Measurements from ENCODE around the gene CLGN.
A peak's percentile ranks its signal among the peaks of the same experiment; 100 is the strongest.

CLGN gene

DNA sequence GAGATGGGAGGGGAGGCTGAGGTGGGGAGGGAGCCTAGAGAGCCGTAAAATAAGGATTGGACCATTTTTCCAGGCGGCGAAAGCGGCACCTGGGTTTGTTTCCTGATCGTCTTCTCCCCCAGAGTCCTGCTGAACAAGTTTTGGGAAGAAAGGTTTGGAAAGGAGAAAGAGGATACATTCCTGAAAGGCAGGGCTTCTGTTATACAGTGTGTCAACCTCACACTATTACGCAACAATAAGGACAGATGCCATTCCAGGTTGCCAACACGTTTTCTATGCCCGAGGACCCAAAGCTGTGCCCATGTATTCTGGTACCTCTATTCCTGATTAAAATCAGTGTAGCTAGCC is 53.3 kb downstream of the CLGN start:
- no peak for DNase-seq

DNA sequence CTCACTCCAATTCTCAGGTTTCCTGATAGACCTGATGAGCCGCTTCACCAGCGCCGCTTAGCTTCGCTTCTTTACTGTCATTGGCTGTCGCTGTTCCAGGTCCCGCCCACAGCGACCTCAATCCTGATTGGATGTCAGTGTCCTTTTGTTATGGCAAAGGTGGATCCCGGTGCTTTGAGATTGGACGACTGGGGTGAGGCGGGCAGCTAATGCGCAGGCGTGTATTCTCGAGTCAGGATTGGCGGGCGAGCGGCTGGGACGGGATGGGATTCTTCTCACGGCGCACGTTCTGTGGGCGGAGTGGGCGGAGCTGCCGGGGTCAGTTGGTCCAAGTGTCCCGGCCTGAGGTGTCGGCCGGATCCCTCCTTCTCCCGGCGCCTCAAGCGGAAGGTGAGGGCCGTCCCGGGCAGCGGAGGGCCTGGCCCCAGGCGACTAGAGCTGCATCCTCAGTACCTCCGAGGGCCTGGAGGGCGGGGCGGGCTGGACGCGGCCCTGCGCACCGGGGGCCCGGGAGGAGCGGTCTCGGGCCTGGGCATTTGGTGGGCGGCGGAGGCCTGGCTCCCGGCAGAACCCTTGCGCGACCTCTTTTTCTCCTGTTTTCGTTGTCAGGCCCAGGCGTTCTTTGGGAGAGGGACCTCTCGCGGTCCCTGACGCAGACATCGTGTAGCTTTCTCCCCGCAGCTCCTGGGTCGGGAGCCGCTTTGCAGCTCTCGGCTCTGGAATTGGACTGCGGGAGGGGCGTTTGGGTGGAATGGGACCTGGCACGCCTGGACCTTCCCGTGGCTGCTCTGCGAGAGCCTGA is 53.9 kb downstream of the CLGN start, which contains the start of gene SCOC:
SCOC (plus strand) TSS at position 319 of the 802 bp plus-strand sequence. CDS start 5,525 bp downstream, outside the sequence.
- DNase-seq: peak; percentile 98 to 100

DNA sequence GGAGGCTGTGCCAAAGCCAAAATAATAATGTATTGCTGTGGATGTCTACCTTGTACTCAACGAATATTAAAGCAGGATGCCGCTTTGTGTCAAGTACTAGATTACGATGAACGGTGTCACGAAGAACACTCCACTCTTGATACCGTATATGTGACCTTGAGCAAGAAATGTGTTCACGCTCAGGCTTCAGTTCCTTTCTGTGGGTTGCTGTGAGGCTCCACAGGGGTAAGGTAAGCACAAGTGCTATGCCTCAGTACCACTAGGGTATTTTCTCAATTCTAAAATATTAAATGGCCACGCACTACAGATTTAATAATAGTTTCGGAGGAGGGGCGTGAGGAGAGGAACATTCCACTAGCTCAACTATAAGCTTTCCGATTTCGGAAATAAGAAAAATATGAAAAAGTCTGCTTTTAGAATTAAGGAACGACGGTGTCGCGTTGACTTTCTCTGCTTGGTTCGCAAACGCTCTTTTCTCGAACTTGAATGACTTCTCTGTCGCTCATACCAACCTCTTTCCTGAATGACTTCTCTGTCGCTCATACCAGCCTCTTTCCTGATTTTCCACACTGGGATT is 54.6 kb downstream of the CLGN start:
- DNase-seq: no peak

DNA sequence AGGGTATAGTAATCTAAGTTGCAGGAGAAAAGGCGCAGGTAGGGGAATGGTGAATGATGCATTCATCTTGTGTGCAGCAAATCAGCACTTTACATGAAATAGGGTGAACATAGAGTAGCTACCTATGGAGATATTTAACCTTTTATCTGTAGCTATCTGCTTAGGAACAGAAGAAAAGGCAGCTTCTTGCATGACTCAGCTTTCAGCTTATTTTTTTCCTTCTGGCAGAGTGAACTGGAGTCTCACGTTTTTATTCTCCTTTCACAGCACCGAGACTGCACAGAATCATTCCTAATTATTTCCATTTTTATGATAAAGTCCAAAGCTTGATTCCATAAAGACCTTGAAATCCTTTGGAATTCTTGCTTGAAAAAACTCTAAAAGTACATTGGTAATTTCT is 58.8 kb downstream of the CLGN start:
- DNase-seq: no peak

DNA sequence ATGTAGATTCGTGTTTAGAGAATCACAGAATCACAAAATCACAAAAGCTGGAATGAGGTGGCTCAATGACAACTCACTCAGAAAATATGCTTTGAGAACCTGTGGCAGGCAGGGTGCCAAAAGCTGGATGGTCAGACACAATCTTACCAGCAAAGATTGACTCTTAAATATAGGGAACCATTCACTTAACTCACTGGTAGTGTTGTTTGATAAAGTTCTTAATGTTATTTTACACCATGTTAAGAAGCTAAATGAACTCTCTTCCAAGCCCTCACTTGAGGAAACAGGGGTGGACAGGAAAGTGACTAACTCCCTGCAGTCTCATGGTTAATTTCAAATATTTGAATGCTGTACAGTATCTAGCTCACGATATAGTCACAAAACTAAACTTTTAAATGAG is 59.7 kb downstream of the CLGN start:
- no peak for DNase-seq

DNA sequence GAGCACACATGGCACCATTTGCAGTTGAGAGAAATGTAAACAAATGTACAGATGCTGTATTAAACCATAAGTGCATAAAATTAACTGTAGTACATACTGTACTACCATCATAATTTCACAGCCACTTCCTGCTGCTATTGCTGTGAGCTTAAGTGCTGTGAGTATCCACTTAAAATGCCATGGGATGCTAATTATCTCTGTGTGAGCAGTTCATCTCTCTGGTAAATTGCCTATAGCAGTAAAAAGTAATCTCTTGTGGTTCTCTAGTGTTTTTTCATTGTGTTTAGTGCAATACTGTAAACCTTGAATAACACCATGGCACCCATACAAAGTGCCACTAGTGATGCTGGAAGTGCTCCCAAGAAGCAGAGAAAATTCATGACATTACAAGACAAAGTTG is 63.9 kb downstream of the CLGN start:
- DNase-seq: no peak

DNA sequence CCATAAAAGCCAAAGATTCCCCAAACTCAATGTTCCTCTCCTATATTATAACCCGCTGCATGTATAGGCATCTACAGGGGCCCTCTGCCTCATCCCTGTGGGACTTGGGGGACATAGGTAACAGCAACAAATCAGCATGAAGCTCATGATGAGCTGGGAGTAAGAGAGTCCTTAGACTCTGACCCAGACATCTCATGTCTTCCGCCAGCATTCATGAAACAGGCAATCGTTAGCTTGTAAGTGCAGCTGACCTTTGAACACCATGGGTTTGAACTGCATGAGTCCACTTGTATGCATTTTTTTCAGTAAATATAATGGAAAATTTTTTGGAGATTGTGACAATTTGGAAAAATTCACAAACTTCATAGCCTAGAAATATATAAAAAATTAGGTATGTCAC is 64.4 kb downstream of the CLGN start:
- DNase-seq: no peak

DNA sequence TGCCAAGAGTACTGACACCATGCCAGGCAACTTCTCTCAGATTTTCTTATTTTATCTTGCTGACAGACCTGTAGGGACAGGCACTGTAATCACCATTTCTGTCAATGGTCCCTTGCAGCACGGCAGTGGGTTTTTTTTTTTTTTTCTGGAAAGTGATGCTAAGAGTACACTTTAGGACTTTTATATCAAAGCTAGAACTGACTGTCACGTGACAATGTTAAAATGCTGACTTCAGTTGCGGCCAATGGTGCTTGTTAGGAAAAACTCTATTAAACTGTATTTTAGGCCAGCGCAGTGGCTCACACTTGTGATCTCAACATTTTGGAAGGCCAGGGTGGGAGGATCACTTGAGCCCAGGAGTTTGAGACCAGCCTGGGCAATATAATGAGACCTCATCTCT is 66.3 kb downstream of the CLGN start:
- no peak for DNase-seq

DNA sequence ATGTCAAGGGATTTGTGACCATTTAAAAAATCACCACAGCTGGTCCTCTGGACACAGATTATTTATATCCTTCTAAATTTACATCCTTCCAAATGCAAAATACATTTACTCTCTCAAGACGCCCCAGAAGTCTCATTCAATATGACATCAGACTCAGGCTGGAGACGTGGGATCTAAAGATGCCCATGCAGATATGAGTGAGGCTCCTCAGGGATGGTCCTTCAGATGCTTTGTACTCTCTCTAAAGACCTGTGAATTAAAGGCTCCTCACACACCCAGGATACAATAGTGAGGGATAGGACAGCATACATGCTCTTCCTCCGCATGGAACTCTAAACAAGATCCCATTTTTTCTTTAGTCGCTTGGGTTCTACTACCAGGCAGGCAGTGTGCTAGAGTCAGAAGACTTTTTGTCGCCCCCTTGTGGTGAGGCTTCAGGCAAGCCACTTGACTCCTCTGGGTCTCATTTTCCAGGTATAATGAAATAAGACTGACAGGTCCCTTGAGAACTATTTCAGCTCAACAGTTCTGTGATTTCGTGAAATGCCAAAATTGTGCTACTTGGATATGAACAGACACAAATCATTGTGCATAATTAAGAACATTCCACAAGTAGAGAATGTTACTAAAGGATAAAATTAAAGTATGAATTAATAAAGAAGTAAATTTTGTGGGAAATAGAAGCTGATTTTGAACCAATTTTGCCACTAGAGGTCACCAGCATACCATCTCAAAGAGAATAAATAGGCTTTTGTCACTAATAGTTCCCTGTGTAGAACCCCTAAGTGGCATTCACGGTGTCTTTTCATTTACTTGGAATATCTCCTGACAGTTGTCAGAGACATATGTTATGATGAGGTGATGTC is 67.7 kb downstream of the CLGN start:
- peak; percentile 55 to 70 for DNase-seq

DNA sequence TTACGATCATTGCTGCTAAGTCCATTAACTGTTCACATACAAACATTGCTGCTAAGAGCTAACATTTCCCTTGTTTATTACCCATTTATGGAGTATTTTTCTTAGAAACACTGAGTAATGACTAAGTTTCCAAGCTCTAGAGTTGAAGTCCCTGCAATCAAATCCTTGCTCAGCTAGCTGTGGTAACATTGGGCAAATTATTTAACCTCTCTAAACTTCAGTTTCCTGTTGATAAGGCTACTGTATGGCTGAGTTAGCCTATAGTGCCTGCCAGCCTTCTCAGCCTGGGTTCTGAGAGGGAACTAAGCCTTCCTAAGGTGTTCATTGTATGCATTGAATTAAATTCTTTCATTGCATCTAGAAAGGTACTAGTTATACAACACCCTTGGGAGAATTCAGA is 69.2 kb downstream of the CLGN start:
- DNase-seq: no peak

DNA sequence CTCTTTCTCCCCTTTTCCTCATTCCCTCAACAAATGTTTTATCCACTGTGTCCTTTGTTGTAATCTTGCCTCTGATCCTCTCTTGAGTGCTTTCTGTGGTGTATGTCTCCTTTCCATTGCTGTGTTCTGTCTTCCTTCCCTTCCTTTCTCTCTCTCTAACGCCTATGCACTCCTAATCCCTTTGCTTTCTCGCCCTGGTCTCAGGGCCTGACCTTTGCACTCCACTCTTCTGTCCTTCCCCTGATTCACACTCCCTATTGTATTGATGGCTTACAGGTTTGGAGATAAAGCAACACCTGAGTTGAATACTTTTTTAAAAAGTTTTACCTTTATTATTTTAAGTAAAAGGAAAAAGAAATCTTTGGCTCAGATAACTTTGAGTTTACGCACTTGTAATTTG is 69.6 kb downstream of the CLGN start:
- no peak for DNase-seq

DNA sequence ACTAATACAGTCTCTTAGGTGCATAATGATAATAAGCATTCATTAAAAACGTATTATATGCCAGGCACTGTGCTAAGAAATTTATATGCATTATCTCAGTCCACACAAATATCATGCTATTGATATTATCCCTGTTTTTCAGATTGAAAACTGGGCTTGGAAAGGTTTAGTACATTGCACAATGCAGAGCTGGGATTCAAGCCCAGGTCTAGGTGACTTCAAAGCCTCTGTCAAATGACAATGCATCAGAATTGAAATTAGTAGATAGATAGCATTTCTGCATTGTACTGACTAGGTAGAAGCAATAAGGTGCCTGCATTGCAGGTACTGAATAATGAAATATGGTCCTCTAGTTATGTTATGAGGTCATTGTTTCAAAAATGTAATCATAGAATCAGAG is 72.2 kb downstream of the CLGN start:
- DNase-seq: no peak

DNA sequence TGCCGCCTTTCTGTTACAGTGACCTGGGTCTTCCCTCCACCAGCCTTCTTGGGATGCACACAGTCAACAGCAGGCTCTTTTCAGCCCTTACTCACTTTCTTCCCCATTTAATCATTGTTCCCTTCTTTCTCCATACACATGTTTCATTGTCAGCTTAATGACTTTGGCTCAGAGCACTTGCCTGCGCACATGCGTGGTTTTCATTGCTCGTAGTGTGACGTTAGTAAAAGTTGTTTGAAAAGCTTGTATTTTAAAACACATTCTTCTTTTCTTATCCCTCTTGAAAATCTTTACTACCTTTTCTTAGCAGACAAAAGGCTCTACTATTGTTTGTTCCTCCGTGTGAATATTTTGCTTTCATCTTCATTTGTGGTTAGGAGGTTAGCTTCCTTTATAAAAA is 73.7 kb downstream of the CLGN start:
- DNase-seq: no peak

DNA sequence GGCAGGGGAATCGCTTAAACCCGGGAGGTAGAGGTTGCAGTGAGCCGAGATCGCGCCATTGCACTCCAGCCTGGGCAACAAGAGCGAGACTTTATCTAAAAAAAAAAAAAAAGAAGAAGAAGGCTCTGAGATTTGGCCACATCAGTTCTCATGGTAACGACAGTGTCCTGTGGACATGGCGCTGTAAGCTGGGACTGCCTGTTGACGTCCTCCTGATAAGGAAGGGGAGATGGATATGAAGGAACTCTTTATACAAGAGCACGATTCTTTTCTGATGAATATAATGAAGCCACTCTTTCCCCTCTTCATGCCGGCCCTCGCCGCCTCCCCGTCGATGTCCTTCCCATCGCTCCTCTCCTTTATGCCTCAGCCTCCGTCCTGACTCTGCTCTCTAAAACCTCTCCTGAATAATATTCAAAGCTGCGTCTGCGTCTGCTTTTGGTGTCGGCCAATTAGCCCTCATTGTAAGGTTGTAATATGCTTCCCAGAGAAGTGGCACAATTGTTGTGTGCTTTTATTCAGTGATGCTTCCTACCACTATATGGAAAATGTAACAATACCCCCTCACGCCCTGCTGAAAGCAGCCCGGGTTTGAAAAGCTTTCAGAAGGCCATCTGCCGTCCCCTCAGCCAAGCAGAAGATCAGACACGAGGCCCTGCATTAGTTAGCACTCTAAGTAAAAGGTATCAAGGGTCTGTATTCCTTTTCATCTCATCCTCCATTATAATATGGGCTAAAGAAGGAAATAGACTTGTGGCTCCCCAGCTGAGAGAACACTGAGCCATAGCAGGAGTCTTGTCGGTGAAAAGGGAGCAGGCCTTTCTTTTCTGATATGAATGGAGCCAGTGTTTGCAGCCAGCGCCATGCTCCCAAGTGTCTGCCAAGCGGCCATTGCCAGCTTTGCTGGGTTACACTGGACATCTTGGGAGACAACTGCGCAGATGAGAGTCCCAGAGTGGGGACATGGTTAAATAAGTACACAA is 76.1 kb downstream of the CLGN start:
- peak; percentile 18 to 39 for DNase-seq

DNA sequence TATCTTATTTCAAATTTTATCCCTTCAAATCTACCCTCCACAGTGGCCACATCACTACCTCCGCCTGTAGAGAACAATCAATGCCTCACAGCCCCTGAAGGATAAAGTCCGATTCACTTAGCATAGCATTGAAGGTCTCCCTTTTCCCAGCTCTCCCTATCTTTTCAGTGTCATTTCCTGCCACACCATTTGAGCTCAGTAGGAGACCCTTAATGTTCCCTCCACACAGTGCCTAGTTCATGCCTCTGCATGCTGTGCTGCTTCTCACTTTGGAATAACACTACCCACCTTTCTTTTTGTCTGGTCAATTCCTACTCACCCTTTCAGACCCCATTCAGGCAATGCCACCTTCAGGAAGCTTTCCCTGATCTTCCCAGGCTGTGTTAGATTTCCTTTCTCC is 77.6 kb downstream of the CLGN start:
- no peak for DNase-seq

DNA sequence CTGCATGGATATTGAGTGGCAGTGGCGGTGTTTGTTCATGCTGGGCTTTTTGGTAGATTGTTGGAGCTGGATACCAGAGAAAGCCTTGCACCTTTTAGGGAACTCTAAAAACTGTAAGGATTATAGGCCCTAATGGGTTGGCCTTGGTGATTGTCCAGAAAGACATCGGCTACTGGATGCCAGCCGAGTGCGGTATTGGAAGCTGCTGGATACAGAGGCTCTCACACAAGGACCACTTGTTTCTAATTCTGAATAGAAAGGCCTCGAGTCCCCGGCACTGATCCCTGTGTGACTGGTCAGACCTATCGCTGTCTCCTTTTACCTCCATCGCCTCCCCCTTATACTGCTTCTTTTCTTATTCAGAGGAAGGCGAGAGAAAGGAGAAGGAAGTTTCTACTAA is 81.3 kb downstream of the CLGN start:
- DNase-seq: peak; percentile 26 to 34

DNA sequence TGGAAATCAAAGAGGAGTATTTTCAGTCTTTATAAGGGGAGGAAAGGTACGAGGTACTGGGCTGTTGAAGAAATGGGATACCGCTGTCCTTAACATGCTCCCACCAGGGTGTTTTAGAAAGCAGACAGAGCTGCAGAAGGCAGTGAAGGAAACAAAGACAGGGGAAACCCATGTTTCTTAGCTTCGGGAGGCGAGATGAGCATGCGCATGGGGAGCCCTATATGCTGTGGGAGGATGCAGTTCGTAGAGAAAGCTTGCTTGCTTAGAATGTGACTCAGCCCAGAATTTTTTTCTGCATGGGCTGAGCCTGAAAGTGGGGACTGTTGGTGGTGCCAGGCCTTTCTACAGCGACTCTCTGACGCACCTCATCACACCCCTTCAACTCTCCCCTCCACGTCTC is 82.8 kb downstream of the CLGN start:
- DNase-seq: peak; percentile 7 to 21

DNA sequence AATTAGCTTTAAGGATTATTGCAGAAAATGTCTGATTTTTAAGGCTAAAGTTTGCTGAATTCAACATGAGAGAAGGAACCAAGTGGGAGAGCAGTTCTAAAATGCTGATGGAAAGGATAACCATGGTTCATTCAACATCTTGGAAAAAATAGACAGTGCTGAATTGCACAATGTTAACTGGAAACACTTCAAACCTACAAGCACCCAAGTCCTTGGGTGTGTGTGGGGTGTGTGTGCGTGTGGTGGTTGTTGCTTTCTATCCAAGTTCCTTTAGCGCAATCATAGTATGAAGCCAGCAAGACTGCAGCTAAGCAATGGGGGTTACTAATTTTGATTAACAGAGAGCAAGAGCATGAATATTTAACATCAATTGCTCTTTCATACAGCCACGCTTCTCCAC is 83.3 kb downstream of the CLGN start:
- DNase-seq: no peak

DNA sequence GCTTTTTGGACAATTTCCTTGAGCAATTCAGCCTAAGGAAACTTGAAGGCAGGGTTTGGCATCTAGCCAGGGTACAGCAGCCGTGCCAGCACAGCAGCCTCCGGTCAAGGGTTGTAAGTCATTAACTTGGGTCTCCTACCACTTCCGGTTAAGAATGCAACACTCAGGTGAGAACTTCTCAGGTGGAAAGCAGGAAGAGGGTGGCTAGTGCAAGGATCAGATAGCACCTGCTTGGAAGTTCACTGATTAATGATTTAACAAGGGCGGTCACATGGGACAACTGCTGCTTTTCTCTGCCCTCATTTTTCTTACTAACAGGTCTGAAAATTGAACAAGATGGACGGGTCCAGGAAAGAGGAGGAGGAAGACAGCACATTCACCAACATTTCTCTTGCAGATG is 84.1 kb downstream of the CLGN start:
- no peak for DNase-seq

DNA sequence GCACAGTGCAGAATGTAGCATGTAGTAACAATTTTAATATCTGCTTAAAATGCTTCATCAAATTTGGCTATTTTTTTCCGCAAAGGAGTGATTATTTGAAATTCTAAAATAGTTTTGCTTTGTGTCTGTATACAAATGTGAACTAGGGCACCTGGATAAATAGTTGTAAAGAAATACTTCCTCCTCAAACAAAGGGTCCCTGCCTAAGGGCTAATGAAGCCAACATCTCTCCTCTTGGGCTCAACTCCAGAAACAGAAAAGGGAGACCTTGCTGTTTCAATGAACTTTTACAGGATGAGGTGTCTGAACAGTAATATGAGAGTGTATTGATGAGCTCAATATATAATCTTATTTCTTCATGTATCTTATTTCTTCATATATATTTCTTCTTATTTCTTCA is 84.8 kb downstream of the CLGN start:
- no peak for DNase-seq

All from hippocampal formation (tissue), 2 donors.